Skeletal muscle tissue (tissue), 4 donors: ENCODE measurements around the gene FLT4. TPM values are rescaled to one million over a fixed set of nuclear protein-coding genes. Genes with fewer than 3 reads are reported as not detected.

Experiments used
- H3K27ac ChIP-seq: one replicate; pipeline ENCODE4 v1.7.0; 2013; ENCODE audit warnings: mild to moderate bottlenecking, low read depth, low read length, inconsistent platforms
- H3K27me3 ChIP-seq, 3 donors: one replicate each; pipeline ENCODE4 v1.7.0; 2013; ENCODE audit warnings: low read length in 3 of 3; ENCODE audit not compliant: control insufficient read depth in 3 of 3, insufficient read depth in 3 of 3
- H3K36me3 ChIP-seq, 3 donors: one replicate each; pipeline ENCODE4 v1.7.0; 2013; ENCODE audit warnings: low read length in 3 of 3; ENCODE audit not compliant: control insufficient read depth in 3 of 3, insufficient read depth in 3 of 3
- H3K4me1 ChIP-seq, 3 donors: one replicate each; pipeline ENCODE4 v1.7.0; 2013; ENCODE audit warnings: low read length in 3 of 3, mild to moderate bottlenecking in 3 of 3; ENCODE audit not compliant: control insufficient read depth in 3 of 3, insufficient read depth in 3 of 3
- H3K4me3 ChIP-seq, 3 donors: one replicate each; pipeline ENCODE4 v1.7.0; 2013; ENCODE audit warnings: low read length in 3 of 3
- H3K9ac ChIP-seq, 3 donors: one replicate each; pipeline ENCODE4 v1.7.0; 2013; ENCODE audit warnings: low read length in 3 of 3, mild to moderate bottlenecking in 3 of 3, moderate library complexity in 2 of 3, low read depth in 1 of 3
- H3K9me3 ChIP-seq, 3 donors: one replicate each; pipeline ENCODE4 v1.7.0; 2013; ENCODE audit warnings: low read length in 3 of 3; ENCODE audit not compliant: control insufficient read depth in 3 of 3
- total RNA-seq: library from RNA; depleted of rRNA; stranded (reverse); fragments of >200 nt; gene quantifications from one replicate; pipeline ENCODE4 v1.2.3, GENCODE V29; 2014
- donor health status: Osteomylitis.

Gene FLT4
- total RNA-seq, 1 donor from 2014 or later, result 8.4 TPM

DNA sequence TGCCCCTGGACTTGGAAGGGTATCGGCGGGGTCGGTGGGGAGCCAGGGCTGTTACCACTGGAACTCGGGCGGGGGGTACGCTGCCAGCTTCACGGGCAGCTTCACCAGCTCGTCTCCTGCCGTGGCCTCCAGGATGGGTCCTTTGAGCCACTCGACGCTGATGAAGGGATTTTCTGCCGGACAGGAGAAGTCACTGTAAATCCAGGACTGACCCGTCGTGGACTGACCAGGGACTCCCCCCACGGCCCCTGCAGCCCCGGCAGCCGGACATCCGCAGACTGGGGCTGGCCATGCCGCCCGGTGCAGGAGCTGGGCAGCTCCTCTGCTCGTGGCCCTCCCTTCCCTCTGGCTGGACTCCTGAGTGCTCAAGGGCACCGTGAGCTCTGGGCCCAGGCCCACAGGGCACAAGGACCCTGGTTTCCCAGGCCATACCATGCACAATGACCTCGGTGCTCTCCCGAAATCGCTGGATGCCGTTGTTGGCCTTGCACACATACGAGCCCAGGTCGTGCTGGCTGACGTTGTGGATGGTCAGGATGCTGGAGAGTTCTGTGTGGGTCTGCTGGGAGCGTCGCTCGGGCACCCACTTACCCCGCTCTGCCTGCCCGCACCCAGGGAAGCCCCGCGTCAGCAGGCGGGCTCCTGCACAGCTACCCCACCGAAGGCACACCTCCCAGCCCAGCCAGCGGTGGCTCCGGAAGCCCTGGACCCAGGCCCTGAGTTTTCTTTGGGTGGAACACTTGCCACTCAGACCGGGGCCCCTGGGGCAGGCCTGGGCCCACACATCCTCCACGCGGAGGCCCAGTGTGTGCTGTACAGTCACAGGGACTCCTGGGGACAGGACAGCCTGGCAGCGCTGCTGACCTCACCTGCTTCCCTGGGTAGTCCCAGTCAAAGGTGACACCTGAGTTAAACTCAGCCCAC, 20.3 kb downstream of the FLT4 start:
- no peak overlapping the region for H3K27ac ChIP-seq
- no peak overlapping the region for H3K4me3 ChIP-seq
- peaks cover 0 to 8% (median 0%) of the 10 kb centered on the region in 3 donors for H3K4me1 ChIP-seq
- H3K27me3 ChIP-seq, result peaks cover 0 to 16% (median 9%) of the 10 kb centered on the region in 3 donors
- no peaks in the 10 kb centered on the region for H3K9me3 ChIP-seq
- H3K9ac ChIP-seq, result no peak overlapping the region
- H3K36me3 ChIP-seq, result no peaks in the 10 kb centered on the region

DNA sequence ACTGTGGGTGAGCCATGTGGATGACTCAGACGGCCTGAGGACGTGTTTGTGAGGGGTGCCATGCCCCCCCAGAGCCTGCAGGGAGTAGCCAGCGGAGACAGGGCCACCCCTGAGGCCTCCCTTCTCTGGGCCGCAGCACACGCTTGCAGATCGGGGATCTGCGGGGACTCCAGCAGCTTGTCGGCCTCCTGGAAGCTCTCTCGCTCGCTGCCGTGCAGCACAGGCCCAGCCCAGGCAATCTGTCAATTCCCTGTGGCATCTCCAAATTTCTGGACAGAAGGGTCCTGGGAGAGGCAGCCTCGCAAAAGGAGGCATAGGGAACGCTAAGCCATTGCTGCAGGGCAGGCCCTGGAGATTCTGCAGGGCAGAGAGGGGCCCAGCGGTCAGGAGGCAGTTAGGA, 21.2 kb downstream of the FLT4 start:
- H3K9ac ChIP-seq, result no peak overlapping the region
- H3K36me3 ChIP-seq, result no peaks in the 10 kb centered on the region
- no peak overlapping the region for H3K27ac ChIP-seq
- H3K4me1 ChIP-seq, result peaks cover 0 to 8% (median 0%) of the 10 kb centered on the region in 3 donors
- H3K9me3 ChIP-seq, result no peaks in the 10 kb centered on the region
- no peak overlapping the region for H3K4me3 ChIP-seq
- peaks cover 0 to 16% (median 9%) of the 10 kb centered on the region in 3 donors for H3K27me3 ChIP-seq

DNA sequence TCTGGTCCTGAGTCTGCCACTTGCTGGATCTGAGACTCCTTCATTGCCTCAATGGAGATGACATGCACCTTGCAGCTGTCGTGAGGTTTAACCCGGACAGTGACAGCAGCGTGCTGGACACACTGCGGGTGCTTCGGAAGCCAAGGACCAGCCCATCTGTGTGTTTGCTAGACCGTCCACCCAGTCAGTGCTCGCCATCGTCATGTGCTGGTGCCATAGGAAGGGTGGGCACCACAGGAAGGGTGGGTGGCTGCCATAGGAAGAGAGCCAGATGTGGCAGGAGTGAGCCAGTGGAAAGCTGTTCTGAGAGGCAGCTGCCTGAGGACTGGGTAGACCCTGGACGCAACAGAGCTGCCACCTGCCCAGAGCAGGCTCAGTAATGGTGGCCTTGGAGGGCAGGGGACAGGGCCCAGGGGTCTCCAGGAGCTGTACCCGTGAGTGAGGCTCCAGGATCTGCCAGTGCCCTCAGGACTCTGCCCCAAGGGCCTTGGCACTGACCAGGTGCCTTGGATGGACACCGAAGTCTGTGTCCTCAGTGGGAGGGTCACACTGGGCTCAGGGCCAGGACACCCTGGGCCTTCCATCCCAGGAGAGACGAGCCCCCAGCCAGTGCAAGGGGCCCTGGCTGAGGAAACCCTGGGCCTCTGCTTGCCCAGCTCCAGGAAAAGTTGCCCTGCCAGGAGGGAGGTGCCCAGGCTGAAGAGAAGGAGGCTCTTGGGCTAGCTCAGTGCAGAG, 21.8 kb downstream of the FLT4 start:
- Histone ChIP-seq H3K9ac (no peak overlapping the region), H3K4me3 (no peak overlapping the region), H3K27ac (no peak overlapping the region), H3K9me3 (no peaks in the 10 kb centered on the region), H3K36me3 (no peaks in the 10 kb centered on the region), H3K27me3 (peaks cover 0 to 16% (median 6%) of the 10 kb centered on the region in 3 donors), H3K4me1 (peaks cover 0 to 4% (median 0%) of the 10 kb centered on the region in 3 donors)

DNA sequence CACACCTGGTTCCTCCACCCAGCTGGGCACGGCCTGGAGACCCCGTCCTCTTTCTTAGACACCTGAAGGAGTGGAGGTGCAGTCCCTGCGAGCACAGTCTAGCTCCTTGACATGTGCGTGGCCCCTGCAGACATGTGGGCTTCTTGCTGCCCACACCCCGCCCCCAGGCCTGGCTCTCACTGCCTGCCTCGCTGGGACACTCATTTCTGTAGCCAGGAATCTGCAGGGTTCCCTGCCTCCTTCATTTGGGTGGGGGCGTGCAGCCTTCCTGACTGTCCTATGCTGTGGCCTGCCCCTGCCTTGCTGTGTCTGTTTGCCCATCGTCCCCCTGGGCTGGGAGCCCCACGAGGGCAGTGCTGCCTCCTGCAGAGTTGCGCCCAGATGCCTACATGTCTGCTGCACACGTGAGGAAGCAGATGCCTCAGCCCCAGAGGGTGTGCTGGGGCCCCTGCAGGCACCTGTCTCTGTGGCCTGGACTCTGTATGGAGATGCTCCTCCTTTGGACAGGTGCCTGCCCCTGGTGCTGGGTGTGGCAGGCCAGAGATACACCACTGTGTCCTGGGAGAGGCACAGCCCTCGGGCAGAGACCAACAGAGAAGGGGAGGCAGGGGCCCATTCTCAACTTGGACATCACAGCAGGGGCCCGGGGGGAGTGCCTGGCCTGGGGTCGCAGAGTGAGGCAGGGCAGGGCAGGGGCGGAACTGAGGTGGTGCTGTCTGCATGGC, 22.6 kb downstream of the FLT4 start:
- Histone ChIP-seq H3K4me3 (no peak overlapping the region), H3K9me3 (no peaks in the 10 kb centered on the region), H3K9ac (no peak overlapping the region), H3K36me3 (no peaks in the 10 kb centered on the region), H3K27ac (no peak overlapping the region), H3K27me3 (peaks cover 0 to 12% (median 3%) of the 10 kb centered on the region in 3 donors), H3K4me1 (peaks cover 0 to 3% (median 0%) of the 10 kb centered on the region in 3 donors)

DNA sequence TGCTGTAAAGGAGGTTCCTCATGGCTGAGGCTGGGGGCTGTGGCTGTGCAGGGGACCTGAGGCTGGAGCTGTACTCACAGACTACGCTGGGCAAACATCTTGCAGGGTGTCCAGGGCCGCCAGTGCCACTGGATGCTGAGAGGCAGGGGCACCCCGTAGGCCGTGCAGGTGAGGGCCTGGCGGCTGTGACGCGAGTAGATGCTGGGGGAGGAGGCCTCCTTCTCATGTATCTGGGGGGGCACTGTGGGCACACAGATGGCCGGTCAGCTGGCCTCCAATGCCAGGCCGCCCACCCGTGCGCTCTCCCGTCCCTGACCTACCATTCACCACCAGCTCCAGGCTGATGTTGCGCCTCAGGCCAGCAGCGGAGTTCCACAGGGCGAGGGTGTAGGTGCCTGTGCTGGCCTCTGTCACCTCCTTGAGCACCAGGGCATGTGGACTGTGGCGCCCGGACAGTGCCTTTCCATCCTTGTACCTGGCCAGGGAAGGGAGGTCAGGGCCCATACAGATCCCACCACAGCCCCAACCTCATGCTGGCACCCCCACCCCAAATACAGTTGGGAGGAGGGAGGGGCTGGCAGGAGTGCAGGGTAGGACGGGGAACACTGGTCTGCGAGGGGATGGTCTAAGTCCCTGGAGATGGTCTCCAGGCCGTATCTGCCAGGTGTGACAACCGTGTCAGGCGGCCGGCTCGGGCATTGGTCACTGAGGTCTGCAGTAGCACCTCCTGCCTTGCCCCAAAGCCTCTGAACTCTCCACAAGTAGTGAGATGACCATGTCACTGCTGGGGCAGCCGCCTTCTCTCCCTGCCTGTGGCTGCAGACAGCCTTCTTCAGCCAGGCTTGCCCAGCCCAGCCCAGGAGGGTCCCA, 23.4 kb downstream of the FLT4 start:
- Histone ChIP-seq H3K27ac (no peak overlapping the region), H3K27me3 (peaks cover 0 to 10% (median 0%) of the 10 kb centered on the region in 3 donors), H3K4me3 (no peak overlapping the region), H3K9me3 (no peaks in the 10 kb centered on the region), H3K36me3 (no peaks in the 10 kb centered on the region), H3K9ac (no peak overlapping the region), H3K4me1 (peaks cover 0 to 3% (median 0%) of the 10 kb centered on the region in 3 donors)

DNA sequence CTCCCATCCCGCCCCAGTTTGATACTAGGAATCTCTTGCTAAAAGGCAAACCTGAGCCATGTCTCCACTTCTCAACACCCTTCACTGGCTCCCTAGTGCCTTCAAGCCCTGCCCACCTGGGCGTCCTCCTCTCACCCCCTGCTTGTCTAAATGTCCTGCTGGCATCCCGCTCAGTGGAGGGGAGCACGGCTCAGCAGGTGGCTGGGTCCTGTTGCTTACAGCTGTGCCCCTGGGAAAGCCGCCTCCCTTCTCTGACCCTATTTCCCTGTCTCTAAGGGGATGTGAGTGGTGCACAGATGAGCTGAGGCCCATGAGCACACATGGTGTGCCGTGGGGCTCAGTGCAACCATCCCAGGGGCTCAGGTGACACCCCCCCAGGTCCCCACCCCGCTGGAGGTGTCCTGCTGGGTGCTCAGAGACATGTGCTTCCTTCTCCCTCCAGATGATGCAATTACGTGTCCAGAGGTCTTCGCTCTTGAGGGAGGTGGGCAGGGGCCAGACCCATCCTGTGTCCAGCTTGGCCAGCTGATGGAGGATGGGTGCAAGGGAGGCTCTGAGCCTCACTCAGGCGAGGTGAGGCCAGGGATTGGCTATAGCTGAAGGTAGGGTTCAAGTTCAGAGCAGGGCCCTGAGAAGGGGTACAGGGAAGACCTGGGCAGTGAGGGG, 24.1 kb downstream of the FLT4 start:
- H3K36me3 ChIP-seq, result no peaks in the 10 kb centered on the region
- H3K27ac ChIP-seq, result no peak overlapping the region
- H3K4me1 ChIP-seq, result peaks cover 0 to 3% (median 0%) of the 10 kb centered on the region in 3 donors
- H3K9me3 ChIP-seq, result no peaks in the 10 kb centered on the region
- no peak overlapping the region for H3K9ac ChIP-seq
- H3K4me3 ChIP-seq, result no peak overlapping the region
- H3K27me3 ChIP-seq, result peaks cover 0 to 15% (median 4%) of the 10 kb centered on the region in 3 donors

DNA sequence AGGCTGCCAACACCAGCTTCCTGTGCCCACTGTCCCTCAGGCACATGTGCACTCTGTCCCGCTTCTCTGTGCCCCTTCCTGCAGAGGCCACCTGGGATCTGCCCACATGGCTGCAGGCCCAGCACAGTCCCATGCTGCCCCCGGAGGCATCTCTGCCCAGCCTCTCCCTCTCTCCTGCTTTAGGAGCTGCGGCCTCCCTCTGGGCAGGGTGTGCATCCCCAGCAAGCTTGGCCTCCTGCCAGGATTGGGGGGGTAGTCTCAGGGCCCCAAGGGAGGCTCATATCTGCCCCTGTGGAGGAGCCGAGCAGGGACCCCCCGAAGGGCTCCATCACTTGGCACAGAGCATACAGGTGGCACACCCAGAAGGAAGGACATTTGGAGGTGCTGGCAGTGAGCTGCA, 24.8 kb downstream of the FLT4 start:
- no peak overlapping the region for H3K27ac ChIP-seq

DNA sequence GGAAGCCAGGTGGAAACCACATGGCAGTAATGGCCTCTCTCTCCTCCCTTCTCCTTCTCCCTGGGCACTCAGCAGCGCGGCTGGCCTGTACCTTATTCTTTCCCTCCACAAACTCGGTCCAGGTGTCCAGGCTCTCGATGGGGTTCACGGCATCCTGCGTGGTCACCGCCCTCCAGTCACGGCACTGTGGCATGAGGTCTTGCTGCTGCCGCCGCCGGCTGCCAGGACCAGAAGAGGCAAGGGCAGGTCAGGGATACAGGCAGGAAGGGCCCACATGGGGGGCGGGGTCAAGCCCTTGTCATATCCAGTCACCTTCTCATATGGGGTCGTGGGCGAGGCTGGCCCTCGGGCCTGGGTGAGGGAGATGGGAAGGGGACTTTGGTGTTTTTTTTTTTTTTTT, 25.6 kb downstream of the FLT4 start:
- H3K27ac ChIP-seq, result no peak overlapping the region
- H3K4me1 ChIP-seq, result peaks cover 0 to 3% (median 0%) of the 10 kb centered on the region in 3 donors
- H3K36me3 ChIP-seq, result peaks cover 0 to 2% (median 0%) of the 10 kb centered on the region in 3 donors
- H3K4me3 ChIP-seq, result no peak overlapping the region
- no peaks in the 10 kb centered on the region for H3K9me3 ChIP-seq
- H3K27me3 ChIP-seq, result peaks cover 4 to 27% (median 12%) of the 10 kb centered on the region in 3 donors
- H3K9ac ChIP-seq, result no peak overlapping the region

More for the DNA sequence above, 24.8 kb downstream of the FLT4 start:
- H3K4me1 ChIP-seq, result peaks cover 0 to 3% (median 0%) of the 10 kb centered on the region in 3 donors
- peaks cover 4 to 20% (median 9%) of the 10 kb centered on the region in 3 donors for H3K27me3 ChIP-seq
- H3K9ac ChIP-seq, result no peak overlapping the region
- peaks cover 0 to 2% (median 0%) of the 10 kb centered on the region in 3 donors for H3K36me3 ChIP-seq
- no peaks in the 10 kb centered on the region for H3K9me3 ChIP-seq
- no peak overlapping the region for H3K4me3 ChIP-seq
